ENCODE data around the gene CPEB1.
A peak's percentile ranks its signal among the peaks of the same experiment; 100 is the strongest.

CPEB1 gene

DNA sequence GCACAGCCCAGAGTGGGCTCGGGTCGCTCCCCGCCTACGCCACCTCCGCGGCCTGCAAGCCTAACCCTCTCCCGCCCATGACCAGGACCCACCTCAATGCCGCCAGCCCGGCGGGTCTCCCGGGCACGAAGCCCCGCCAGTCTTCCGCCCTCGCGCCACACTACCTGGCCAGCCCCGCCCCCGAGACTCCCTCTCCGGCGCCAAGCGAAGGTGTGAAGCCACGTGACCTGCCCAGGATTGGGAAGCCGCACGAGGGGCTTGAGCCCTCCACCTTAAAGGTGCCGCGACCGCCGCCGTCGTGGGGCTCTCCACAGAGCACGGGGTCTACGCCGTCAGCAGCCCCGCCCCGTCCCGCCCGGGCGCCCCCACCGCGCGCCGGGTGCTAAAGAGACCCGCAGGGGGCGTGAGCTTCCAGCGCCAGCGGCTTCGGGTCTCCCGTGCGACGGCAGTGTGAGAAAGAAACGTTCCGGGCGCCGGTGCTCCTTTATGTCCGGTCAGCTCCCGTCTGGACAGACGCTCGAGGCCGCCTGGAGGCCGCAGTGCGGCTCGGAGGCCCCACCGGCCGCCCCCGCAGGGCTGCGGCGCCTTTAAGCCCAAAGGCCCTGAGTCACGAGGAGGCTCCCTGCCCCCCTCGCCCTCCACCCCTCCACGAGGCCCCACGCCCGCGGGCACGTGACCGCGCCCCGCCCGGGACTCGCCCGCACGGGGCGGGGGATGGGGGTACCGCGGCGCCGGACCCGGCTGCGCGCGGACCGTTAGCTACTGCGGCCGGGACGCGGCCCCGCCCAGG is at the start of gene CPEB1:
Gene CPEB1, minus strand, starts transcription at position 319 of the 790 bp plus-strand sequence. CDS start 18,904 bp downstream, outside the sequence.
- DNase-seq, result no peak

DNA sequence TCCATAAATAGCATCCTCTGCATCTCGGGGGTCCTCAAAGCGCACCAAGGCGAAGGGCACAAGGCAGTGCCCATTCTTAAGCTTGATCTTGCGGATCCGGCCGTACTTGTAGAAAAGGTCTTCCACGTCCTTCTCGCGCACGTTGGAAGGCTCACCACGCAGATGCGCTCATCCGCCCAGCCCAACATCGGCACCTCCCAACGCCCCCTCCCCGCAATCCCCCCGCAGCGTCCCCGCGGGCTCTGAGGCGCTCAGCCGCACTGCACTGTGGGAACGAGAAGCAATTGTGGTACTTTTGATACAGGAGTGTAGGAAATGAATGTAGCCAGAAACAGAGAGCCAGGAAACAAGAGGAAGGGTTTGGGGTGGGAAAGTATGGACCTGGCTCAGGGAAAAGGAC is 45.0 kb upstream of the CPEB1 start:
- DNase-seq, result no peak

- DNase-seq, result no peak
Observed at GRCh38 chr15:82689147-82689546, 42.0 kb upstream of the CPEB1 start.

- no peak for DNase-seq
Observed at GRCh38 chr15:82688691-82689090, 41.5 kb upstream of the CPEB1 start.

DNA sequence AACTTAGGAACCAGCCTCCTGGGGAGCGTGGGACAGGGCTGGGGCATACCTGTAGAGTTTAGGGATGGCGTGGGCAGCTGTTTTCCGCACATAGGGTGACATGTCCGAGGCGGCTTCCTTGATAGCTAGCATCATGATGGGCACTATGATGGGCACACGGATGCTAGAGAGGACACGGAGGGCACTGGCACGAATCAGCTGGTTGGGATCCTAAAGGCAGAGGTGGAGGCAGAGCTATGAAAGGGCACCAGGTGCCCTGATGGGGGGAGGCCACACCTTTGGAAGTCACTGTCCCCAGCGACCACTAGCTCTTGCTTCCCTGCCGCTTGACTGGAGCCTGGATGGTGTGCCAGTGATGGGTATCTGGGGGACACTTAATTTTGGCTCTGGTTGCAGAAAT is 34.2 kb upstream of the CPEB1 start:
- DNase-seq, result no peak

DNA sequence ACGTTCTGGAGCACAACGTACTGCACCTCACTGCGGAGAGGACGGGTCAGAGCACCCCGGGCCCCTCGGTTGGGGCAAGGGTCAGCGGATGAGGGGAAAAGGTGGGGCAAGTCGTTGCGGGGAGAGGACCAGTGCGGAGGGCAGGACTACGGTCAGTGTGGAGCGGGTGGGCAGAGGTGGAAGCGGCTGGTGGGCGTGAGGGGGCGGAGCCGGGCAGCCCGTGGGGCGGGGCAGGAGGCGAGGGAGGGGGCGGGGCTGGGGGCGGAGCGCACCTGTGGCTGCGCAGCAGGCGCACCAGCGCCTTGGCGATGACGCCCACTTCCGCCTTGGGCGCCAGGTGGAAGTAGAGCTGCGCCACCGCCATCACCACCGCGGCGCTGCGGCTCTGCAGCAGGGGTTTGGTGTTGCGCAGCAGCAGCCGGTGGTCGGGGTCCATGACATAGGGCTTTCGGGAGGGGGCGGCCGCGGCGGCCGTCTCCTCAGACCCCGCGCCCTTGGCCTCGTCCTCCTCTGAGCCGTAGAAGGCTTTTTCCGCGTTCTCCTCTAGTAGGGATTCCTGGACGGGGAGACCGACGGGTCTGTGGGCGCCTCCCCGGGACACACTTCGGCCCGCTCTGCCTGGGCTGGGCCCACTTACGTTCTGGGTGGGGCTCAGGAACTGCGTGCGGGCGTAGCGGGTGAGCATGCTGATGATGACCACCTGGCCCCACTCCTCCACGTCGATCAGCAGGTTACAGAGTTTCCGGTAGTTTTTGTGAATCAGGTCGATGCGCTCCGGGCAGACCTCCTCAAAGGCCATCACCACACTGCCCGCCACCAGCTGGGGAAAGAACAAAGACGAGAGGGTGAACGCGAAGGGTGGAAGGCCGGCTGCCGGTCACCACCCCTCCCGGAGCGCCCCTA is 33.3 kb upstream of the CPEB1 start:
- DNase-seq, result peak; percentile 44

- no peak for DNase-seq
Observed at GRCh38 chr15:82679626-82680199, 32.5 kb upstream of the CPEB1 start.

- DNase-seq, result no peak
Observed at GRCh38 chr15:82677720-82678323, 30.7 kb upstream of the CPEB1 start.

DNA sequence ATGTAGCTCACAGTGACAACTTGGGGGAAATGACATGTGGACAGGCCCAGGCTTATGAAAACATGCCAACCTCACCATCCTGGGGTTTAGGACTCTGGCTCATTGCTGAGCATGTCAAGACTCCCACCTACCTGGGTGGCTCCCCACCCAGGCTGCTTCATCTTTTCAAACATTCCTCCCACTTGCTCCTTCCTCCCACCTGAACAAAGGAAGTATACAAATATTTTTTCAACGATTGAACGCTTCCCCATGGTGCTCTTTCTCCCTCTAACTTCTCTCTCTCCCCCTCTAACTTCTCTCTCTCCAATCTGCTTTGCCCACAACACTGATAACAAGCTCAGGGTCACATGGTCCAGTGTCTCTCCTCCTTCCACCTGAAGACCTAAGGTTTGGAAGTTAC is 27.7 kb upstream of the CPEB1 start:
- DNase-seq, result no peak

DNA sequence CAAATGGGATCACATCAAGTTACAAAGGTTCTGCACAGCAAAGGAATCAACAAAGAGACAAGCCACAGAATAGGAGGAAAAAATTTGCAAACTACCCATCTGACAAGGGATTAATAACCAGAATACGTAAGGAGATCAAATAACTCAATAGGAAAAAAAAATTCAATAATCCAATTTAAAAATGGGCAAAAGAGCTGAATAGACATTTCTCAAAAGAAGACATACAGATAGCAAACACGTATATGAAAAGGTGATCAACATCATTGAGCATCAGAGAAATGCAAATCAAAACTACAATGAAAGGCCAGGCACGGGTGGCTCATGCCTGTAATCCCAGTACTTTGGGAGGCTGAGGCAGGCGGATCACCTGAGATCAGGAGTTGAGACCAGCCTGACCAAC is 23.5 kb upstream of the CPEB1 start:
- DNase-seq, result no peak

- no peak for DNase-seq
Observed at GRCh38 chr15:82666606-82667005, 19.4 kb upstream of the CPEB1 start.

DNA sequence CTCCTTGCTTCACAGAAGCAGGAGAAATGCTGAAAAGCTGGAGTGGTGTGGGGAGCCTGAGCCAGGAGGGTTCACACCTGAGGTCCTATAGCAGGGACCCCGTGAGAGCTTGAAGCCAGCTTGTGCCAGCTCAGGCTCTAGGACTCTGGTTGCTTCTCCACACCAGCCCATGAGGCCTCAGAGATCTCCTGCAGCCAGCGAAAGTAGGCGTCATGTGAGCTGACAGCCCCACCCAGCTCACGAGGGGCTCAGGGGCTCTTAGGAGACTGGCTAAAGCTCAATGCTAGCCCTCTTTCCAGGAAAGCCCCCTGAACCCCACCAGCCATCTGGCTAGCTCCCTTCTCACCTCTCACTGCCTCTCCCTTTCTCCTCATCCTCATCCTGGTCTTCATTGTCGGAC is 16.9 kb upstream of the CPEB1 start:
- no peak for DNase-seq

GRCh38 chr15:82663186-82663600 is 16.0 kb upstream of the CPEB1 start:
- DNase-seq, result no peak

DNA sequence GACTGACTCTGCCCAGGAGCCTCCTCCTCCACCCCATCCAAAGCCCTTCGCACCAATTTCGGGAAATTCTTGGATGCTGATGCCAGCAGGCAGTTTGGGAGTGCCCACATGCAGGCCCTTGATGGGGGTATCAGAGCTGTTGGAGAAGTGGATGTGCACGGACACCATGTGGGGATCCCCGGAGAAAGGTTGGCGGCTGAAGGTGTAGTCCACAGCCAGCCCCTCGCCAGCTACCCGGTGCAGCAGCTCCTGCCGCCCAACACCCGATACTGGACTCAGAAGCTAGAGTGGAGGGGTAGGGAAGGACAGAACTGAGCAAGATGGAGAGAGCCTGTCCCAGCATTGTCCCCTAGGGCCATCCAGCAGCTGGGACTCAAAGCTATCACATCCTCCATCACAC is 15.5 kb upstream of the CPEB1 start:
- DNase-seq, result no peak

DNA sequence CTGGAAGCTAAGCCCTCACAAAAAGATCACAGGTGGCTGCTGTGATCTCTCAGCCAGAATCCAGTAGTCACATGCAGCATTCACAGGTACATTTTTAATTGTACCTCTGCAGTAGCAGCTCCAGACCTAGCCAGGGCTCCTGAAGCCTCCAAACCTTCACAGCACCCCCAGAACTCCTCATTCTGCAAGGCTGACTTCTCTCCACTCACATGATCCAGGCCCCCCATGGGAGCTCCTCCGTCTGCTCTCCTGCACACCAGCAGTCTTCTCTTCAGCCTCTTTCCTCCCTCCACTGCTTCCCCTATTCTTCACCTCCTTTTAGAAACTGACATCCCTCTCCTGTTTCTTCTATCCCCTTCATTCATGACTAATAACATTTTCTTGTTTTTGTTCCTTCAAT is 13.2 kb upstream of the CPEB1 start:
- no peak for DNase-seq

DNA sequence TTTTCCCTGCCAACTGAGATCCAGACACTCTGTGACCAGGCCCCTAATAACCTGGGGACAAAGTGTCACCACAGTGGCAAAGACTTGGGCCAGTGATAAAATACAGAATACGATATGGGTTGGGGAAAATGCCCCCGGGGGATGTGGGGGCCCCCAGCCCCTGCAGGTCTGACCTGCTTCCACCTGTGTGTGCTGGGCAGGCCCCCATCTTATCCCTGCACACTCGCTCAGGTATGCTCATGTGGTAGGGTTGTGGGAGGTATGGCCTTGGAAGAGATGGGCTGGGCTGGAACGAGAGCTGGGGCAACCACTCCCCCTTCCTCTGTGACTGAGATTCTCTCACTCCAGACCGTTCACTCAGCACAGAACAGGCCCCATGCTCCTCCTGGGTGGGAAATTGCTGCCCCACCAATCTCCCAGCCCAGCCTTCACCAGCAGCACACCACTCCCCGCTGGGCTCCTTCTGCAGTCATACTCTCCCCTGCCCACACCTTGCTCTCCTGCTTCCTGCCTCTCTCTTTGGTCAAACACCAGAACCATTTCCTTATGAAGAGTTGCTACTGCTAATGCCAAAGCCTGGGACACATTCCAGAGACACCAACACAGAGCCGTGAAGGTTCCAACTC is 9.6 kb upstream of the CPEB1 start:
- no peak for DNase-seq

DNA sequence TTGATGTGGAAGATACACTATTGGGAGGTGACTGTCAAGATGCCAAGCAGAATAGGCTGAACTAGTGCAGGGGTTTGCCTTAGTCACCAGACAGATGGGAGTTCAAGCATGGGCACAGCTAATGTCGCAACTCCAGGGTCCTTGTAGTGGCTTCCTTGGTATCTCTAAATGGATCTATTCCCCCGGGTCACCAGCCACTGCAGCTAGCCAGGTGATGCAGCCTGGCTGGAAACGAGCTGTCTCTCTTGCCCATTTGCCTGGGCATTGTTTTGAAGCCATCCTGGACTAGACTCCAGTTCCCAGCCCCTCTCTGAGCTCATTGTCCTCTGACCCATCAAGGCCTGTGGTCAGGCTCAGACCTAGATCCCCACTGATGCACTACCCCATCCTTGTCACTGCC is 8.4 kb upstream of the CPEB1 start:
- DNase-seq, result no peak

- no peak for DNase-seq
Observed at GRCh38 chr15:82653483-82654168, 6.5 kb upstream of the CPEB1 start.

- no peak for DNase-seq
Observed at GRCh38 chr15:82651708-82652107, 4.5 kb upstream of the CPEB1 start.

DNA sequence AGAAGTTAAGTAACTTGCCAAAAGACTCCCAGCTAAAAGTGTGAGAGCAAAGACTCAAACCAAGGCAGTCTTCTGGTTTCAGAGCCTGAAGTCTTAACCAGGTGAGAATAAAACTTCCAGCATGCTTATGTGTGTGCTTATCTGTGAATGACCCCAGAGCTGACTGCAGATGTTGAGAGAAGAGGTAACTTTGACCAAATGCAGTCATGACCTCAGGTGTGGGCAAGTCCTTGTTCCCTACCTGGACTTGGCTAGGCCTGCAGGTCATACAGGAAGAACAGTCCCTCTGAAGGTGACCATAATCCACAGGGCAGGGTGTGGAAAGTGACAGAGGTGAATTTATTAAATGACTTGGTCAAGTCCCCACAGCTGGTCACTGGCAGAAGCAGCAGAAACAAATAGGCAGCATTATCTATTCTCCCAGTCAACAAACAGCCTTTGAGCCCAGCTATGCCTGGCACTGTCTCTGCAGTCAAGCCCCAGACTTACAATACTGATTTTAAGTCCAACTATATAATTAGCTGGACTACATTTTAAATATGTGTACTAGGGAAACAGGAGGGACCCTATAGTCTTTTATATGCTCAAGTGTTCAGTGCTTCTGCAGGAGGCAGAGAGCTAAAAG is 3.0 kb upstream of the CPEB1 start:
- DNase-seq, result no peak

- DNase-seq, result no peak
Observed at GRCh38 chr15:82649226-82649999, 2.2 kb upstream of the CPEB1 start.
